OCI-LY3 (cell line): Measurements from ENCODE around the gene MLEC.

Experiments
- H2AFZ ChIP-seq: fragments of 200-600, 300-600 bp; shearing (Covaris generic); 2 replicates; pipeline ENCODE4 v1.6.0; 2014; ENCODE audit warnings: antibody characterized with exemption, low read depth, low read length
- H3K27ac ChIP-seq: fragments of 200-600, 300-600 bp; sonication (generic); 2 replicates; pipeline ENCODE4 v1.5.1; 2014; ENCODE audit warnings: mild to moderate bottlenecking, low read length, moderate library complexity, mixed read lengths
- H3K27me3 ChIP-seq: fragments of 200-600, 300-600 bp; sonication (generic); 2 replicates; pipeline ENCODE4 v1.6.1; 2014; ENCODE audit warnings: low read depth, low read length, mixed read lengths
- H3K36me3 ChIP-seq: fragments of 200-600, 300-600 bp; sonication (generic); replicated peaks from 2 replicates; pipeline ENCODE3; 2014; ENCODE audit warnings: low read depth, low read length, mixed read lengths
- H3K4me1 ChIP-seq: fragments of 300-600, 200-600 bp; sonication (generic); 2 replicates; pipeline ENCODE4 v1.6.1; 2014; ENCODE audit warnings: low read length, mixed read lengths
- H3K4me2 ChIP-seq: fragments of 200-600, 300-600 bp; sonication (generic); 2 replicates; pipeline ENCODE4 v1.6.1; 2014; ENCODE audit warnings: low read length, mixed read lengths
- H3K4me3 ChIP-seq: fragments of 300-600, 200-600 bp; sonication (generic); 2 replicates; pipeline ENCODE4 v1.5.1; 2014; ENCODE audit warnings: antibody characterized with exemption, mild to moderate bottlenecking, low read length, moderate library complexity
- H3K79me2 ChIP-seq: fragments of 300-600, 200-600 bp; shearing (Covaris generic); 2 replicates; pipeline ENCODE4 v1.6.1; 2014; ENCODE audit warnings: mild to moderate bottlenecking, low read length, mixed read lengths
- H3K9ac ChIP-seq: fragments of 300-600, 200-600 bp; shearing (Covaris generic); 2 replicates; pipeline ENCODE4 v1.6.0; 2014; ENCODE audit warnings: mild to moderate bottlenecking, low read length, moderate library complexity
- H3K9me3 ChIP-seq: fragments of 200-600, 300-600 bp; shearing (Covaris generic); 2 replicates; pipeline ENCODE4 v1.6.1; 2014; ENCODE audit warnings: low read length, mixed read lengths; ENCODE audit not compliant: insufficient read depth
- H4K20me1 ChIP-seq: fragments of 200-600, 300-600 bp; sonication (generic); 2 replicates; pipeline ENCODE4 v1.6.1; 2016; ENCODE audit warnings: low read length, mixed read lengths; ENCODE audit not compliant: insufficient read depth
- CTCF ChIP-seq: fragments of 200-600, 300-600 bp; sonication (generic); IDR thresholded peaks from 2 replicates; pipeline ENCODE4 v1.5.1; 2014; ENCODE audit warnings: antibody characterized with exemption, low read length, low read depth
- EZH2phosphoT487 ChIP-seq: fragments of 200-600 bp; shearing (Covaris generic); IDR thresholded peaks from 2 replicates; pipeline ENCODE4 v1.6.1; 2018; ENCODE audit warnings: antibody characterized with exemption, mixed run types, low read depth

The MLEC gene

GRCh38 chr12:120652656-120653435, 34.1 kb upstream of the MLEC start:
- Histone ChIP-seq H2AFZ (no peak overlapping the region), H3K9ac (no peak overlapping the region), H4K20me1 (no peaks in the 10 kb centered on the region), H3K9me3 (no peaks in the 10 kb centered on the region), H3K27me3 (peaks cover 38% of the 10 kb centered on the region), H3K4me1 (peaks cover 19% of the 10 kb centered on the region), H3K36me3 (no peaks in the 10 kb centered on the region), H3K4me2 (no peak overlapping the region), H3K27ac (no peak overlapping the region), H3K4me3 (no peak overlapping the region), H3K79me2 (no peaks in the 10 kb centered on the region)
- TF ChIP-seq EZH2phosphoT487: no peak
- TF ChIP-seq CTCF: no peak

- H3K79me2 ChIP-seq: no peaks in the 10 kb centered on the region
- H3K27ac ChIP-seq: no peak overlapping the region
- H3K4me3 ChIP-seq: no peak overlapping the region
- no peak for TF ChIP-seq EZH2phosphoT487
- no peak for TF ChIP-seq CTCF
- no peak overlapping the region for H2AFZ ChIP-seq
- peaks cover 12% of the 10 kb centered on the region for H3K4me1 ChIP-seq
- peaks cover 34% of the 10 kb centered on the region for H3K27me3 ChIP-seq
- H3K9me3 ChIP-seq: no peaks in the 10 kb centered on the region
- H3K4me2 ChIP-seq: no peak overlapping the region
- H3K9ac ChIP-seq: no peak overlapping the region
- no peaks in the 10 kb centered on the region for H4K20me1 ChIP-seq
- H3K36me3 ChIP-seq: no peaks in the 10 kb centered on the region
Observed at GRCh38 chr12:120653611-120654010, 33.3 kb upstream of the MLEC start.

GRCh38 chr12:120654656-120655055, 32.3 kb upstream of the MLEC start:
- Histone ChIP-seq H3K27me3 (peaks cover 30% of the 10 kb centered on the region), H3K36me3 (no peaks in the 10 kb centered on the region), H3K4me3 (no peak overlapping the region), H3K27ac (no peak overlapping the region), H3K9me3 (no peaks in the 10 kb centered on the region), H2AFZ (no peak overlapping the region), H3K9ac (no peak overlapping the region), H3K79me2 (no peaks in the 10 kb centered on the region), H3K4me1 (peaks cover 2% of the 10 kb centered on the region), H3K4me2 (no peak overlapping the region), H4K20me1 (no peaks in the 10 kb centered on the region)
- TF ChIP-seq CTCF (no peak), EZH2phosphoT487 (no peak)

- Histone ChIP-seq H3K79me2 (no peaks in the 10 kb centered on the region), H3K36me3 (no peaks in the 10 kb centered on the region), H3K9ac (no peak overlapping the region), H3K4me2 (no peak overlapping the region), H3K4me3 (no peak overlapping the region), H3K4me1 (no peaks in the 10 kb centered on the region), H3K27ac (no peak overlapping the region), H2AFZ (no peak overlapping the region), H4K20me1 (no peaks in the 10 kb centered on the region), H3K9me3 (no peaks in the 10 kb centered on the region), H3K27me3 (peaks cover 17% of the 10 kb centered on the region)
- TF ChIP-seq EZH2phosphoT487 (no peak), CTCF (no peak)
Observed at GRCh38 chr12:120656008-120656407, 30.9 kb upstream of the MLEC start.
